ENCODE measurements around the gene CHD2.
"Not testable (repeated sequence)": the region's sequence is repeated elsewhere in the genome, so short reads cannot be mapped to it uniquely, and the experiment has no call there.

The CHD2 gene

DNA sequence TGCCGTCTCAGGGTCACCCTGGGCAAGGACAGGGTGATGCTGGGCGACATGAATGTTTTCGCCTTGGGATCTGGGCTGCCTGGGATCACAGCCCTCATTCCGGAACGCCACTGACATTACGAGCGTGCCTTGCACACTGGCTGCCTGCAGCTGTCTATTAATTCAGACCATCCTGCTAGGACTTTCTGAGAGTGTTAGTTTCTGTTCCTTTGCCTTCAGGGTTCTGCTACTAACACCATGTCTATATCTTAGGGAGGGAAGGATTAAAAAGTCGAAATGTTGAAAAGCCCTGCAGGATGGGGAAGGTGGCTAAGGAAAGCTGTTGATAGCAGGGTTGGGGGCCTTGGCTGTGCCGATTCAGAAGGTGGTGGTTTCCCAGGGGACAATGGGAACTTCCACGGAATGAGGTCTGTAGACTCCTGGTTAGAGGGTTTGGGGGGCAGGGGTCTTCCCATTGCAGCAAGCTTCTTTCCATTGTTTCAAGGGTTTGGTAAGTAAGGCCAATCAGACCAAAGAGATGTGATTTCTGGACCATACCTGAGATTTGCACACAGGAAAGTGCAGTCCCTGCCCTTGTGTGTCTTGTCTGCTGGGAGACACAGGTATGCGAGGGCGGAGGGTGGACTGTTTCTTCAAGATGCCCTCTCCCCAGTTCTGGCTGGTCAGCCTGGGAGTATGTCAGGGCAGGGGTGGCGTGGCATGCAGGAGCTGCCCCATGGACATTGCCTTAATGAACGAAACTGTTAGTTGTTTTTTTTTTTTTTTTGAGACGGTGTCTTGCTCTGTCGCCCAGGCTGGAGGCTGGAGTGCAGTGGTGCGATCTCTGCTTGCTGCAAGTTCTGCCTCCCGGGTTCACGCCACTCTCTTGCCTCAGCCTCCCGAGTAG lies 137.9 kb downstream of the CHD2 start:
- no peak for DNase-seq

DNA sequence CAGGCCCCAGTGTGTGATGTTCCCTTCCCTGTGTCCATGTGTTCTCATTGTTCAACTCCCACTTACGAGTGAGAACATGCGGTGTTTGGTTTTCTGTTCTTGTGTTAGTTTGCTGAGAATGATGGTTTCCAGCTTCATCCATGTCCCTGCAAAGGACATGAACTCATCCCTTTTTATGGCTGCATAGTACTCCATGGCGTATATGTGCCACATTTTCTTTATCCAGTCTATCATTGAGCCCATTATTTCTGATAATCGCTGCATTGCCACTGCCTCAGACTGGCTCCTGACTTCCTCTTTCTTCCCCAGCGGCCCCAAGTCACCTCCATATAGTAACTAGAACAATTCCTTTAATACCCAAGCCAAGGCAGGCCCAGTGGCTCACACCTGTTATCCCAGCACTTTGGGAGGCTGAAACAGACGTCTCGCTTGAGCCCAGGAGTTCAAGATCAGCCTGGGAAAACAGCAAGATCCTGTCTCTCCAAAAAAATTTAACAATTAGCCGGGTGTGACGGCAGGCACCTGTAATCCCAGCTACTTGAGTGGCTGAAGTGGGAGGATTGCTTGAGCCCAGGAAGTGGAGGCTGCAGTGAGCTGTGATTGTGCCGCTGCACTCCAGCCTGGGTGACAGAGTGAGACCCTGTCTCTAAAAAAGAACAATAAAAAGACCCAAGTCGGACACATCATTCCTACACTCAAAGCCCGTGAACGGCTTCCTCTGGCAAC lies 139.6 kb downstream of the CHD2 start:
- not testable (repeated sequence) for DNase-seq

DNA sequence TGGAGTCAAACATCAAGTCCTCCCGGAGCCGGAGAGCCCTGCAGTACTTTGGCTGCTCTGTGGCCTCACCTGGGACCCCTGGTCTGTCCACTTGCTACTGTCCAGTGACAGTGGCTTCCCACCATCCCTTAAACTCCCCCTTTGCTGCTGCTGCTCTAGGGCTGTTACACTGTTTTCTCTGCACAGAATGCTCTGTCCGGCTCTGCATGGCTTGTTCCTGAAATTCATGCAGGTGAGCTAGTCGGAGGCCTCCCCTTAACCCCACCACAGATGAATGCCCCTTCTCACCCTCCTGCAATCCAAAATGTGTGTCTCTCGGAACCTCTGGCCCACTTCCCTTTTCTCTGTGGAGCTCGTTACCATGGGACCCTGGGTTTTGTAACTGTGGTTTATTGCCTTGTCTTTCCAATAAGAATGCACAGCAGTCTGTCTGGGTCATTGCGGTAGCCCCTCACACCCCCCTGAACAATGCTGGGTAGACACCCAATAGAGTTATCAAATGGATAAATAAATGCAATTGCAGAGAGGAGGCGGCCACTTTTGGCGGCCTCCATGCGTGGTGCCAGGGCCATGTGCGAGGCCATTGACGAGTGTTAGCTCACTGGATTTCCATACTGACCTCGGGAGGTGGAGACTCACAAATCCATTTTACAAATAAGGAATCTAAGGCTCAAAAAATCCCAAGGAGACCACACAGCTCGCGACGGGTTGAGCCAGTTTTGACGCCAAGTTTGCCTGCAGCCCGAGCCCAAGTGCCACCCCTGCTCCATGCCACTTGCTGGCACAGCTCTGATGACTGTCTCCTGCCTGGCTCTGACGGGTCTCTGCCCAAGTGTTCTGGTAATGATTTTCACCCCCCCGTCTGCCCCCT lies 140.4 kb downstream of the CHD2 start:
- DNase-seq, result peak; percentile 2

DNA sequence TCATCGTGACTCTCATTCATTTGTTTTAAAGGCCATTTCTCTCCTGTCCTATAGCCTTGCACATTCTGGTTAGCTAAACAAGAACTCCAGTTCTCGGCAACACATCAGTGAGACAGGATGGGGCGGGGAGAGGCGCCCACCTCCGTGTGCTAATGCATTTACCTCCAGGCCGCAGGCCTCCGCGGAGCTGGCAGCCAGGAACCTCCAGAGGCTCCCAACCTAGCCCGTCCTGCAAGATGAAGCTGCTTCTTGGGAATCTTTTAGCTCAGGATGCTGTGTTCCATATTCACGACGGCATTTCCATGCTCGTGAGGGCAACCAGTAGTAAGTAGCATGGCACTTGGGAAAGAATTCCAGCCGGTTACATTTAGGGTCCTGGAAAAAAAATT lies 141.0 kb downstream of the CHD2 start:
- peak; percentile 5 for DNase-seq

DNA sequence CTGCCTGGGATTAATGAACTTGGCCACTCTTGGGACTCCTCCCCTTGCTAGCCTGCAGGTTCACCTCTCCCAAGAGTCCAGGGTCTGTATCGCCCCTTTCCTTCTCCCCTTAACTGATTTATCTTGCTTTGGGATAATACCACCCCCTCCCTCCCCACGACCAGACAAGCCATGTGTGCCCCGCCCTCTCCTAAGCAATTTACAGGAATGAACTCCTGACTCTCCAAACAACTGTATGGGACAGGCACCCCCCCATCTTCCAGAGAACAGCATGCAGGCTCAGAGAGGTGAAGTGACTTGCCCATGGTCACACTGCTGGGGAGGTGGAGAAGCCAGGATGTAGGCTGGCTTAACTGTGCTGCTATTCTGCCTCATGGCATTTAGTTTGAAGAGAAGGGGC lies 142.1 kb downstream of the CHD2 start:
- DNase-seq, result no peak

DNA sequence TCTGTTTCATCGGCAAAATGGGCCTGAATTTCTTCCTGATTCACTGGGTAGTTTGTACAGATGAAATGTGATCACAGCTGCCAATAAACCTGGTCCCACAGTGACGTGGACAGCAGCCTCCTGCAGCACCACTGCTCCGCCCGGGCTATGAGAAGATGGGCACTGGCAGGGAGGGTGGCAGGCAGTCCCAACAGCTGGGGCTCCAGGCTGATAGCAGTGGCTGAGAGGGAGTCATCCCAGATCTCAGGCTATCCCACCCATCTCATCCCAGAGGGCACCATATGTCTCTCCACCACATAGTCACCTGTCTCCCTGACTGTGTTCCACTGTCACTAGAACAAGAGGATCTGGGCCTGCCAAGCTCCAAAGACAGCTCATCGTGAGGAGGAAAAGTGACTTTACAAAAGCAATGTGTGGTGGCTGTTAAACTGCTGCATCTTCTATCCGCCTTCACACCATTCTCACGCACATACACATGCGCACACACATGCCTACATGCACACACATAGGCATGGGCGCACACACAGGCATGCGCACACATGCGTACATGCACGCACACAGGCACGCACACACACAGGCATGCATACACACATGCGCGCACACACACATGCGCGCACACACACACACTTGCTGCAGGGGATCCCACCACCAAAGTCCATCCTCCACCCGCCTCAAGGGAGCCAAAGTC lies 142.7 kb downstream of the CHD2 start:
- peak; percentile 7 for DNase-seq

DNA sequence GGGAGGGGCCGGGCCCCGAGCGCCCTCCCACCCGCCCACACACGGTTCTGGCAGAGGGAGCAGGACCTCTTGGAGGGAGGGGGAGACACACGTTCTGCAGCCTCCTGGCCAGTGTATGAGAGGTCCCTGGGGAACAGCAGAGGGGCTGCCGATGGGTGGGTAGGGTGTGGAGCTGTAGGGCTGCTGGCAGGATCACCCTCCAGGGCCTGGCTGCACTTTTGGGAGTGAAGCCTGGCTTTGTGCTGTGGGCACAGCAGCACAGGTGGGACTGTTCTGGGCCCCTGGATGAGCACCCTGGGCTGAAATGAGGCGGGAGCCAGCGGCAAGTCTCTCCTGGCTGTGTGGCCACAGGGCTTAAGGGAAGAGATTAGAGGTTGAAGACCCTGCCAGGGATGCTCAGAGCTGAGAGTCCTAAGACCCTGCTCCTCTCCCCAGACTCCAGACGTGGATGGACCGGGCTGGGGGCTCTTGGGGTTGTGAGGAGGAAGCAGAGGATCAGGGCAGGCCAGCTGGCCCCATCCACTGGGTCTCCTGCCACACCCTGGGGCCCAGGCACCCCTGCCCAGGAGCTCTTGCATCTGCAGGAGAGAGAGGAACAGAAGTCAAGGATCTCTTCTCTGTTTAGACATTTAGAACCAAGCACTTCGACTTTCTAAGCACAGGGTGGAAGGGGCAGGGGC lies 143.6 kb downstream of the CHD2 start:
- DNase-seq, result no peak

DNA sequence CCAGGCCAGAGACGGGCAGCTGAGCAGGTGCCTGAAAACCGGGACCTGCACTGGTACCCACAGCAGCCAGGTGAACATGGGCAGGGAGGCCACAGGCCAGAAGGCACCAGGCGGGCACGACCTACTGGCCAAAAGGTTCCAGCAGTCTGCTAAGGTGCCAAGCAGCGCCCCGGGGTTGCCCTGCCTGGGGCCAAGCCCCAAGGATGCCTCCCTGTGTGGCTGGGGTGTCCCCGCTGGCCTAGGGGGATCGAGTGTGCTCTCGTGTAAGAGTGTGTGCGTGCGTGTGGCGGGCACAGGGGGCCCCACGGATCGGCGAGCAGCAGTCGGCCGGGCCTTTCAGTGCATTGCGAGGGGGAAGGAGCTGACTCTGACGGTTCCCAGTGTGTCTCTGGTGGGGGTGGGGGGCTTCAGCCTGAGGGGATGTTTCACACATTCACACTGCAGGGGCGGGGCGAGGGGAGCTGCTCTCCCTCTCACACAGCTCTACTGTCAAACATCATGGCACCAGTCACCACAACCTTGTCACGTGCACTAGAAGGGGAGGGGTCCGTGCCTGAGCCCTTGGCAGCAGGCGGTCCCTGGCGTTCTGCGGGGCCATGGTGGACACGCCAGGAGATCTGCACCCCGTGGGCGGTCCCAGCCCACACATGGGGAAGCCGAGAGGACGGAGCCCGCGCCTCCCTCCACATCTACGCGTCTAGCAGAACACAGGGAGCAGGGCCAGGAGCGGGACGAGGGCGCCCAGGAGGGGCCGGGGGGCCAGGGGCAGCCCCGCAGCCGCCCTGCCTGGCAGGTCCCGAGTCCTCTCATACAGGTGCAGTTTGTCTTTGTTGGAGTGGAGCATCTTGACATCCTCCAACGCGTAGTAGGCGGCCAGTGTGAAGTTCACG lies 144.4 kb downstream of the CHD2 start:
- DNase-seq, result no peak

DNA sequence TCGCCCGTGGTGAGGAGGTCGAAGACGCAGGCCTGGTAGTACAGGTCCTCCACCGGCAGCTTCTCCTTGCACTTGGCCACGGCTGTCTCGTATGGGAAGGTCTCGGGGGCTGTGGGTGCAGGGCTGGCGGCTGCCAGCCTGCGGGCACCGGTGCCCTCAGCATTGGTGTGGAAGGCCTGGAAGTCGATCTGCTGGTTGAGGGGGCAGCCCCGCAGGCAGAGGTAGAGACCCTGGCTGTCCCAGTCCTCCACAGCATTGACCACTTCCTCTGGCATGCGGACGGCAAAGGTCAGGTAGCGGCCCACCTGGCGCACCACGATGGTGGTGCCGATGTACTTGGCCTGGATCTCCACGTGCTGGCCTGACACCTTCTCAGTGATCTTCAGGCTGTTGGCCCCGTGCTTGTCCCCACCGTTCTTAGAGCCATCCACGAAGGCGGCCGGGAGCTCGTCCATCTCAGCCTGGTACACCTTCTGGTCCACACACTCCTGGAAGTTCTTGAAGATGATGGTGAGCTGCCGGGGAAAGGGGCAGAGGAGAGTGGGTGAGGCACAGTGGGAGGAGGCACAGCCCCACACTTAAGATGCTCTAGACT lies 145.2 kb downstream of the CHD2 start:
- DNase-seq, result no peak

DNA sequence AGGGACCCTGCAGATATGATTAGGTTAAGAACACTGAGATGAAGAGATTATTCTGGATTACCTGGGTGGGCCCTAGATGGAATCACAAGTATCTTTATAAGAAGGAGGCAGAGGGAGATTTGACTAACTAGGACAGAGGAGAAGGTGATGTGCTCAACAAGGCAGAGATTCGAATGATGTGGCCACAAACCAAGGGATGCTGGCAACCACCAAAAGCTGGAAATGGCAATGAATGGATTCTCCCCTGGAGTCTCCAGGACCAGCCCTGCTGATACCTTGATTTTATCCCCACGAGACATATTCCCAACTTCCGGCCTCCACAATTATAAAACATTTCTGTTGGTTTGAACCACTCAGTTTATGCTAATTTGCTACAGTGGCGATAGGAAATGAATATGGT lies 146.0 kb downstream of the CHD2 start:
- DNase-seq, result no peak

DNA sequence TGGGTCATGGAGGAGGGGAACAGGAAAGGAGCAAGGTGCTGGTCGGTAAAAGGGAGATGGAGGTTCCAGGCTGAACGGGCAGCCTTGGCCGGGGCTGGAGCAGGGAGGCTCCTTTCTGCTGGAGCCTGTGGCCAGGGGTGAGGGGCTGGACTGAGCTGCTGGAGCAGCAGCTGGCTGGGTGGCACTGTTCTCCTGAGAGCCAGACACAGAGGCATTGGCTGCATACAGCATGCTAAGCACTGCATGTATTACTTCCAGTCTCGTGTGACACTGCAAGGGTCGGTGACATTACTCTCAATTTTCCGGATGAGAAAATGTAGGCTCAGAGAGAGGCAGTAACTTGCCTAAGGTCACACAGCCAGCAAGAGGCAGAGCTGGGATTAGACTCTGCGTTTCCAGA lies 146.6 kb downstream of the CHD2 start:
- no peak for DNase-seq

DNA sequence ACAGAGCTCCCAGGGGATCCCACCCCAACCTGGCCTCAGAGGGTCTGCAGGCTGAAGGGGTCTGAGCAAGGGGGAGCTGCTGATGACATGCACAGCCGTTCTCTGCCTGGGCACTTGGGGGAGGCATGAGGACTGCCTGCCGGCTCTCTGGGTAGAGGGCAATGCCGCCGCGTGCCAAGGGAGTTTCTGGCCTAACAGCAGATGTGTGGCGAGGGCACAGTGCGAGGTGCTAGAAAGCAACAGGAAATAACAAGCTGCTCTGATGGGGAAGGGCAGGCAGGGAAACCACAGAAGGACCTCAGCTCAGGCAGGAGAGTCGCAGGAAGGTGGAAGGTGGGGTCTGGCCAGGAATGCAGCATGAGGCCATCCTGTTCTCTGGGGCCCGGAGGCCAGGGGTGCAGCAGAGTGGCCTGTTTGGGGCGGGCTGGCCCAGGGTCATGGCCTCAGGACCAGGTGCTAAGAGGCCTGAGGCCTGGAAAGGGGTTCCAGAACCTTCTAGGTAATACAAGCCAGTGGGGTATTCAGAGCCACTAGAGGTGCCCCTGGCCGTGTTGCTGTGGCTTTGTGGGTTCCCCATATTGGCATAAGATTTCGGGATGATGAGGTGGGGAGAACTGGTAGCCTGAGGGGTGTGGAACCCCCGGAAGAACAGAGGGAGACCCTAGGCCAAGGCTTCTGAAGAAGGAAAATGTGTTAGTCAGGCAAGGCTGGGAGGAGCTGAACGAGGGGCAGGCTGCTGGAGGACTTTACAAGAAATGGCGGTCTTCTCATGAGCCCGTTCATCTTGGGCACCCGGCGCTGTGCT lies 147.7 kb downstream of the CHD2 start:
- no peak for DNase-seq

DNA sequence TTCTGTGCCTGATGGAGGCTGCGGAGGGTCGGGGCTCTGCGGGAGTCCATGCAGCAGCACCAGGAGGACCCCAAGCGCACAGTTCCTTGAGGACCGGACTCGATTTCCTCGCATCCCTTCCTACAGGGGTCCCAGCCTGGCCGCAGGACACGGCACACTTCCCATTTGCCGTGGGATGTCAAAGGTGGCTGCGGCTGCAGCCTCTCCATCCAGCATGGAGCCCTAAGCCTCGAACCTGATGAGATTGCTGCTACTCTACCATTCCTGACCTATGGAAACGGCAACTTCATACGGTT lies 148.2 kb downstream of the CHD2 start:
- no peak for DNase-seq

DNA sequence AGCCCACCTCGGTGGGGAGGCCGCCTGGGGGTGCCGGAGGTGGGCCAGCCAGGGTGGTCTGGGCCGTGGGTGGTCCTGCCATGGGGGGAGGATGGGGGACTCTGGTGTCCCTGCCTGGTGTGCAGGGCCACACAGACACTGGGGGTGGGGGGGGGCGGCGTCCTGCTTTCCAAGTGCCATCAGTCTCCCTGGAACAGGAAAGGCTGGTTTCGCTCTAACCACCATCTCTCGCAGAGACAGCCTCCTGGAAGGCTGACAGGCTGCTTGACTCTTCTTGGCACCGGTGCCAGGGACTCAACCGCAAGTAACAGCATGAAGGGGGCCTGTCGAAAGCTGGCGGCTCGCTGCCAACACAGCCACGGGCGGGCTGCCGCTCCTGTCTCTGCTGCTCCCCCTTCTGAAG lies 148.6 kb downstream of the CHD2 start:
- DNase-seq, result no peak

DNA sequence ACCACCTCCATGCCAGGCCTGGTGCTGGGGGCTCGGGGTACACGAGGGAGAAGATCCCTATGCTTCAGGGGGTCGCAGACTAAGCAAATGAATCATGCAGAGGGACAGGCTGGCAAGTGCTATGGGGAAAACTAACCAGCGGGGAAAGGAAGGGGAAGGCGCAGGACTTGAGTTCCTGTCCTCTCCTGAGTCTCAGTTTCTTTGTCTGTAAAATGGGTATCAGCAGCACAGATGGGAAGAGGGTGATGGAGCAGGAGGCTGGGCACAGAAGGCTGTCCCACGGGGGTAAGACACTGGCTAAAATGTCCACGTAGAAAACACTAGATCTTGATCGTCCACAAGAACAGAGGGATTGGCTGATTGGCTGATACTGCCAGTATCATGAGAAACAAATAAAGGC lies 149.1 kb downstream of the CHD2 start:
- no peak for DNase-seq

DNA sequence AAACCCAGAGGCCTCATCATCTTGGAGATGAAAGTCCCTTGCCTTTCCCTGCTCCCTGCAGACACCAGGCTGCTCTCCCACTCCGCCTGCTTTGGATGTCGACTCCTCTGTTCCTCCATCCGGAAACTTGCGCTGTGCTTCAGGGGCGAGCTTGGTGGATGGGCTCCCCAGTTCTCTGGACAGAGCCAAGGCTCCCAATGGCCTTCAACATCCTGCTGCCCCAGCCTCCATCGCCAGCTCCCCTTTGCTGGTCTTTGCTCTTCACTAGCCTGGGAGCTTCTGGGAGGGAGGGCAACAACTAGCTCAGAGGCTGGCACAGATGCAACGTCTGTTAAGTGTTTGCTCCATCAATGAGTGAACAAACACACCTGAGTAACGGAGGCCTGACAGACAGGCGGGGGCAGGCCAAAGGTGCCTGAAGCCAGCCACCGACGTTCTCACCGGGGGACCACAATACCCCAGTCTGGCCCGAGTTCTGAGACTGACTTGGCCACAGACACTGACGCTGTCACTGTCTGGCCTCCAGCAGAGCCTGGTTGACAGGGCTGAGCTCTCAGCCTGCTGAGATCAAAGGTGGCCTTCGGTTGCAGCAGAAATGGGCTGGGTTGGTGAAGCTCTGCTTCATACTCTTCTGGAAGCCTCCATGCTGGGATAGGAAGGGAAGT lies 149.9 kb downstream of the CHD2 start:
- DNase-seq, result no peak

DNA sequence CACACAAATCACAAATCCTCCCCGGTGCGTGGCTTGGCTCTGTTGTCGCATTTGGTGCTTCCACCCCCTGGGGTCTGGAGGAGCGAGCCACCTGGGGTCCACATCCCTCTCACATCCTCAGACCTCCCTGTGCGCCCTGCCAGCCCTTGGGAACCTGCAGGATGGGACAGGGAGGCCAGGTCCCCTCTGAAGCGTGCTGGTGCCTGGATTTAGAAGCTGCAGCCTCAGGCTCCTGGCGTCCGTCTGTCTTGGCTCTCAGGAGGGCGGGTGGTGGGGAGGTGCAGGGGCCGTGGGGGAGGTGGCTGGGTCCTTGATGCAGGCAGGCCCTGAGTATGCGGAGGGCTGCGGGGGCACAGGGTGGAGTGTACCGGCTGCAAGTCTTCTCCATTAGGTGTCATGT lies 150.5 kb downstream of the CHD2 start:
- no peak for DNase-seq

DNA sequence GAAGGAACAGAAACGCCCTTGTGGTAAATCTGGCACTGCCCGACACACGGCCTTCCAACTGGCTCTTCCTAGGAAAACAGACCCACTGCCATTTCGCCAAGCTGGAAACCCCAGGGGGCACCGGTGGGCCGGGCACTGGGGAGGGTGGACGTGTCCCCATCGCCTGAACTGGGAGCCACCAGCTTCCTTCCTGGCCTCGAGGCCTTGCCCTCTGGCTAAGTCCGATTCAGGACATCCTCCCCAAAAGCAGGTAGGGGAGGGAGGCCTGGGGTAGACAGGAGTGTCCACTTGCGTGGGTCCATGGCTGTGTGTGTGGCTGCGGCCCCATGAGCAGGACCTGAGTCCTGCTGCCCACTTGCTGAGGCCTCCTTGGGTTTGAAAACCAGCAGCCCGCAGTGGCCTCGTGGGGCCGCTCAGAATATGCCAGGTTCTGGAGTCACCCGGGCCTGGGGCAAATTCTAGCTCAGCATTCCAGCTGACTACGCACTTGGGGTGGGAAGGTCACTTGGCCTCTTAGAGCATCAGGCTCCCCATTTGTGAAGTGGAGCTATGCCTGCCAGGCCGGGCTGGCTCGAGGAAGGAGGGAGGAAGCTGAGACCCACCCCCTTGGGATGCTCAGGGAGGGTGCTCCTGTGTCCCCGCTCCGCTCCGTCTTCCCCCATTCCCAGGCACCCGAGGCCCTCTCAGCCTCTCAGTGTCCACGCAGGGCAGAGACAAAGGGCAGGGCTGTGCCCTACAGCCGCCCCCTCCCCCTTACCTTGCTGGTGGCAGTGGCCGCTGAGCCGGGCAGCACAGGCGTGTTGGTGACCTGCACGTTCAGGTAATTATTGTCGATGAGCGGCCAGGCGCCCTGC lies 151.3 kb downstream of the CHD2 start:
- no peak for DNase-seq
